K562 (cell line): ENCODE data around the gene AGAP1. TPM values are rescaled to one million over a fixed set of nuclear protein-coding genes. Genes with fewer than 3 reads are reported as not detected.

Source experiments
- ATAC-seq: fragments of 200-7000 bp; cut with Tn5 transposase; 3 replicates; pipeline ENCODE4 v1.9.1; 2020; ENCODE audit warnings: moderate library complexity
- BruUV-seq: library from RNA; stranded (reverse); fragments of 400-500 nt; replicated peaks from 2 replicates; lab custom pipeline; 2021; lab: Mats Ljungman, UMichigan
- CTCF ChIA-PET: fragments of 300-600 bp; formaldehyde crosslinking; extraction: SDS; loops from one replicate; lab custom pipeline; 2021; ENCODE audit warnings: low intra/inter-chr PET ratio; lab: Yijun Ruan, JAX
- POLR2A ChIA-PET: fragments of 300-600, 350-650 bp; sonication (Branson Sonifier 250); formaldehyde crosslinking; extraction: SDS; loops from one replicate; lab custom pipeline; 2021; ENCODE audit warnings: antibody characterized with exemption, inconsistent platforms; lab: Yijun Ruan, JAX
- DNase-seq, 4 experiments: peaks; one replicate each; pipeline versions ENCODE4 v3.0.0 to v3.0.0-alpha.2; 2011 to 2018; ENCODE audit warnings: low spot score in 3 of 4, mixed read lengths in 3 of 4; ENCODE audit errors: extremely low read depth in 1 of 4
- FAIRE-seq: peaks from 2 replicates; lab custom pipeline; 2011; peaks lifted over from hg19 to GRCh38; lab: Jason Lieb, UNC
- H2AFZ ChIP-seq: 2 replicates; pipeline ENCODE4 v1.6.0; 2011; ENCODE audit warnings: low read depth, low read length, control low read depth, inconsistent platforms
- H3K27ac ChIP-seq: fragments of 200-600 bp; 3 replicates; pipeline ENCODE4 v1.8.0; 2011; ENCODE audit warnings: low read depth, mild to moderate bottlenecking, control low read depth, inconsistent platforms, low read length, moderate library complexity, mixed read lengths; ENCODE audit errors: extremely low read depth
- H3K27me3 ChIP-seq, 2 experiments: fragments of 300-600 bp in 1 of 2; 2 replicates in 1 of 2; 3 replicates in 1 of 2; pipeline versions ENCODE4 v1.6.0 to v1.8.0; 2011; ENCODE audit warnings: inconsistent platforms in 2 of 2, low read length in 2 of 2, mild to moderate bottlenecking in 1 of 2, mixed read lengths in 1 of 2, moderate library complexity in 1 of 2; ENCODE audit not compliant: control insufficient read depth in 2 of 2, insufficient read depth in 2 of 2
- H3K36me3 ChIP-seq: fragments of 300-600 bp; 3 replicates; pipeline ENCODE4 v1.8.0; 2011; ENCODE audit warnings: mild to moderate bottlenecking, low read length, inconsistent platforms; ENCODE audit not compliant: control insufficient read depth, insufficient read depth
- H3K4me1 ChIP-seq, 2 experiments: fragments of 200-600 bp in 1 of 2; replicated peaks in 1 of 2; 2 replicates in 1 of 2; 3 replicates in 1 of 2; pipeline versions ENCODE4 v1.5.1 to v1.8.0; 2011; ENCODE audit warnings: inconsistent platforms in 2 of 2, low read length in 2 of 2, mild to moderate bottlenecking in 1 of 2, mixed read lengths in 1 of 2, moderate library complexity in 1 of 2; ENCODE audit not compliant: control insufficient read depth in 2 of 2, insufficient read depth in 2 of 2
- H3K4me2 ChIP-seq: 2 replicates; pipeline ENCODE4 v1.6.1; 2011; ENCODE audit warnings: low read length, control low read depth, inconsistent platforms, mixed read lengths; ENCODE audit not compliant: insufficient read depth
- H3K4me3 ChIP-seq: fragments of 200-600 bp; sonication (generic), shearing (Covaris generic); 2 replicates; pipeline ENCODE4 v1.5.1; 2016; ENCODE audit warnings: control low read depth, inconsistent platforms
- H3K79me2 ChIP-seq: fragments of 200-600 bp; 3 replicates; pipeline ENCODE4 v1.8.0; 2011; ENCODE audit warnings: low read length, inconsistent platforms; ENCODE audit not compliant: control insufficient read depth, insufficient read depth
- H3K9ac ChIP-seq, 2 experiments: 2 replicates each; pipeline versions ENCODE4 v1.6.0 to v1.6.1; 2011; ENCODE audit warnings: low read depth in 2 of 2, low read length in 2 of 2, control low read depth in 1 of 2, inconsistent platforms in 1 of 2, mild to moderate bottlenecking in 1 of 2, mixed read lengths in 1 of 2; ENCODE audit not compliant: insufficient read depth in 1 of 2
- H3K9me1 ChIP-seq: one replicate; pipeline ENCODE4 v1.6.0; 2011; ENCODE audit warnings: inconsistent platforms, mild to moderate bottlenecking, low read length, moderate library complexity; ENCODE audit not compliant: control insufficient read depth, insufficient read depth
- H3K9me3 ChIP-seq: replicated peaks from 2 replicates; pipeline ENCODE4 v1.5.1; 2011; ENCODE audit warnings: low read depth, low read length, inconsistent platforms; ENCODE audit not compliant: control insufficient read depth, insufficient read depth
- H4K20me1 ChIP-seq: replicated peaks from 2 replicates; pipeline ENCODE4 v1.6.1; 2011; ENCODE audit warnings: low read length, inconsistent platforms, mixed read lengths; ENCODE audit not compliant: control insufficient read depth, insufficient read depth
- BHLHE40 ChIP-seq: IDR thresholded peaks from 2 replicates; pipeline ENCODE4 v1.6.1; 2011; ENCODE audit warnings: low read length, improper control_type of control experiment
- CCAR2 ChIP-seq: fragments of 200-400 bp; formaldehyde crosslinking; IDR thresholded peaks from 2 replicates; pipeline ENCODE4 v1.6.1; 2017; ENCODE audit warnings: mild to moderate bottlenecking, low read depth, low read length
- HNRNPUL1 ChIP-seq: fragments of 200-400 bp; formaldehyde crosslinking; IDR thresholded peaks from 2 replicates; pipeline ENCODE4 v1.6.1; 2017; ENCODE audit warnings: low read length
- HOXB6 ChIP-seq: fragments of 250-450 bp; sonication (Bioruptor Pico); IDR thresholded peaks from 2 replicates; pipeline ENCODE4 v1.5.1; 2022; ENCODE audit warnings: mild to moderate bottlenecking, borderline replicate concordance
- LCOR ChIP-seq: sonication (generic); formaldehyde crosslinking; IDR thresholded peaks from 2 replicates; pipeline ENCODE4 v1.8.0; 2022; ENCODE audit warnings: mild to moderate bottlenecking, missing genetic modification reagents
- MEF2A ChIP-seq: IDR thresholded peaks from 2 replicates; pipeline ENCODE4 v1.6.1; 2011; ENCODE audit warnings: low read depth, mild to moderate bottlenecking, low read length, moderate library complexity; ENCODE audit not compliant: control insufficient read depth
- NFRKB ChIP-seq: fragments of 450-650 bp; IDR thresholded peaks from 2 replicates; pipeline ENCODE4 v1.6.1; 2016; ENCODE audit warnings: low read depth
- NR2C2 ChIP-seq, 2 experiments: fragments of 200-800 bp in 1 of 2; sonication (Bioruptor generic) in 1 of 2; sonication (generic) in 1 of 2; formaldehyde crosslinking in 1 of 2; IDR thresholded peaks; 2 replicates each; pipeline versions ENCODE4 v1.6.1 to v1.8.0; 2016 to 2022; ENCODE audit warnings: mild to moderate bottlenecking in 1 of 2, missing compliant biosample characterization in 1 of 2, missing genetic modification characterization in 1 of 2, missing genetic modification reagents in 1 of 2
- POLR2AphosphoS2 ChIP-seq: IDR thresholded peaks from 2 replicates; pipeline ENCODE4 v1.6.1; 2012; ENCODE audit warnings: low read length, improper control_type of control experiment
- POLR2G ChIP-seq: fragments of 200-400 bp; formaldehyde crosslinking; IDR thresholded peaks from 2 replicates; pipeline ENCODE4 v1.6.1; 2017; ENCODE audit warnings: low read depth, mild to moderate bottlenecking, antibody characterized with exemption, low read length, moderate library complexity
- RHOXF2B ChIP-seq: fragments of 250-450 bp; sonication (Bioruptor Pico); conservative IDR thresholded peaks from 2 replicates; pipeline ENCODE4 v1.5.1; 2021
- STAT5B ChIP-seq: fragments of 250-450 bp; sonication (Bioruptor Pico); IDR thresholded peaks from 2 replicates; pipeline ENCODE4 v1.8.0; 2021; ENCODE audit warnings: mild to moderate bottlenecking, inconsistent platforms
- TAL1 ChIP-seq: fragments of 450-650 bp; IDR thresholded peaks from 2 replicates; pipeline ENCODE4 v1.6.1; 2016; ENCODE audit warnings: mild to moderate bottlenecking
- ZNF184 ChIP-seq: sonication (generic); formaldehyde crosslinking; IDR thresholded peaks from 2 replicates; pipeline ENCODE4 v1.5.0; 2020; ENCODE audit warnings: missing genetic modification reagents
- ZNF347 ChIP-seq: fragments of 450-650 bp; formaldehyde crosslinking; IDR thresholded peaks from 2 replicates; pipeline ENCODE4 v1.4.0; 2020; ENCODE audit warnings: low read depth, mild to moderate bottlenecking, moderate library complexity
- ZNF780A ChIP-seq: fragments of 250-450 bp; sonication (Bioruptor Pico); IDR thresholded peaks from 2 replicates; pipeline ENCODE4 v1.5.0; 2021; ENCODE audit warnings: mild to moderate bottlenecking
- WGBS: fragments of 100-300 bp; shearing (Covaris generic); methylation state at CpG from one replicate; pipeline ENCODE4 v1.1.6; 2016; ENCODE audit warnings: low coverage, mixed read lengths; ENCODE audit not compliant: insufficient coverage; ENCODE audit errors: missing lambda C conversion rate; 5-methylcytosine and 5-hydroxymethylcytosine counted together
- in situ Hi-C: fragments of 300-500 bp; cut with MboI; formaldehyde crosslinking; loops from 4 replicates; pipeline ENCODE4 v1.15.0; 2018; ENCODE audit warnings: inconsistent platforms, mixed read lengths
- intact Hi-C: fragments of 100-400 bp; cut with micrococcal nuclease; formaldehyde crosslinking; loops from 2 replicates; pipeline ENCODE4 v1.14.2; 2022
- polyA plus RNA-seq, 8 experiments: library from polyadenylated mRNA; depleted of rRNA in 4 of 8; stranded (reverse) in 5 of 8; unstranded in 3 of 8; fragments of >200 nt; fragmentation: Nextera tagmentation in 2 of 8; fragmentation: Illumina TruSeq in 1 of 8; extraction: Ambion mirVana in 2 of 8; extraction: Trizol in 1 of 8; gene quantifications; 2 replicates each; pipeline versions ENCODE4 v1.2.1 to v1.2.3, GENCODE V29; 2011 to 2014; ENCODE audit warnings: inconsistent platforms in 1 of 8, missing spikeins in 1 of 8
- total RNA-seq, 7 experiments: library from RNA; depleted of rRNA in 6 of 7; stranded (reverse); fragments of >200 nt in 6 of 7; fragmentation: Illumina TruSeq in 2 of 7; extraction: Trizol in 2 of 7; gene quantifications; 2 replicates each; pipeline versions ENCODE4 v1.2.1 to v1.2.3, GENCODE V29; 2011 to 2021; ENCODE audit warnings: low replicate concordance in 1 of 7
- TF ChIP-seq, protein P1 (sequence below): fragments of 450-650 bp; formaldehyde crosslinking; IDR thresholded peaks from 2 replicates; pipeline ENCODE4 v1.4.0; 2020; ENCODE audit warnings: mild to moderate bottlenecking, moderate library complexity

Gene AGAP1
- total and polyA plus RNA-seq, 9 of the 15 experiments (the other 6 are each of a cell fraction or from before 2014, with no cell fraction given) = 1.3 to 24.0 (median 10.6) TPM

DNA sequence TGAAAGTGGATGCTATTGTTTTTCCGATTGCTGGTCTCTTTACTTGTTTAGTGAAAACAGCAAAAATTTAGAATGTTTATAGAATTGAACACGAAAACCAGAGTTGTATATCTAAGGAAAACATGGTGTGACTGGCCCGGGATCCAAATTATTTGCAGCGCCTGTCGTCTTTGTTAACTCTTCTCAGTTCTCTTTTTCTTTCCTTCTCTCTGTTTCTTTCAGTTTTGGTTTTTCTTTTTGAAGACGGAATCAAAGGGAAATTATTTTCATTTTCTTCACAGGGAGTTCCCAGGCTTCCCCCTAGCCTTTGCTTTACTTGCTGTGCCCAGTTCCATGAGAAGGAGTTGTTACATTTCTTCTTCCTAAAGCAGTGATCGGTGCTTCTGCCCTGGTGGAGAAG is 76.0 kb downstream of the AGAP1 start:
- POLR2A ChIA-PET = no interaction called here
- H3K4me2 ChIP-seq = no peak overlapping the region
- FAIRE-seq (no peak), DNase-seq (no peak), ATAC-seq (no peak)
- H3K9ac ChIP-seq = no peak overlapping the region
- BruUV-seq = no TSS peak
- intact Hi-C loops = no loop called here
- H3K4me1 ChIP-seq = peaks cover 5 to 8% of the 10 kb centered on the region in 2 experiments; a peak in 3 of 5 replicates
- H3K9me1 ChIP-seq = no peaks in the 10 kb centered on the region
- in situ Hi-C loops = no loop called here
- TF ChIP-seq ZNF780A (no peak), MEF2A (no peak), STAT5B (CRISPR knock-in tag) (no peak), ZNF184 (CRISPR knock-in tag) (no peak), RHOXF2B (no peak), CCAR2 (no peak), LCOR (CRISPR knock-in tag) (no peak), BHLHE40 (no peak), POLR2AphosphoS2 (no peak), ZNF347 (CRISPR knock-in tag) (no peak), HOXB6 (no peak), POLR2G (no peak), HNRNPUL1 (no peak), TAL1 (no peak), NR2C2 (CRISPR knock-in tag; IDR thresholded peaks at IDR 0.05) (no peak), NR2C2 (tag; IDR thresholded peaks at IDR 0.05) (no peak), NFRKB (no peak)
- TF ChIP-seq, protein P1, sequence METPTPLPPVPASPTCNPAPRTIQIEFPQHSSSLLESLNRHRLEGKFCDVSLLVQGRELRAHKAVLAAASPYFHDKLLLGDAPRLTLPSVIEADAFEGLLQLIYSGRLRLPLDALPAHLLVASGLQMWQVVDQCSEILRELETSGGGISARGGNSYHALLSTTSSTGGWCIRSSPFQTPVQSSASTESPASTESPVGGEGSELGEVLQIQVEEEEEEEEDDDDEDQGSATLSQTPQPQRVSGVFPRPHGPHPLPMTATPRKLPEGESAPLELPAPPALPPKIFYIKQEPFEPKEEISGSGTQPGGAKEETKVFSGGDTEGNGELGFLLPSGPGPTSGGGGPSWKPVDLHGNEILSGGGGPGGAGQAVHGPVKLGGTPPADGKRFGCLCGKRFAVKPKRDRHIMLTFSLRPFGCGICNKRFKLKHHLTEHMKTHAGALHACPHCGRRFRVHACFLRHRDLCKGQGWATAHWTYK = no peak
- peaks cover 27% of the 10 kb centered on the region for H4K20me1 ChIP-seq
- H3K27me3 ChIP-seq = no peaks in the 10 kb centered on the region
- no peak overlapping the region for H3K4me3 ChIP-seq
- H2AFZ ChIP-seq = no peak overlapping the region
- CTCF ChIA-PET = no interaction called here
- 55% methylated on average over 6 of the region's 7 CpGs for WGBS
- no peaks in the 10 kb centered on the region for H3K9me3 ChIP-seq
- H3K27ac ChIP-seq = no peak overlapping the region
- no peaks in the 10 kb centered on the region; the same call in 2 of the 3 replicates for H3K36me3 ChIP-seq
- H3K79me2 ChIP-seq = peaks cover 74% of the 10 kb centered on the region
